ENCODE results near the gene SCN1A. TPM values are rescaled to one million over a fixed set of nuclear protein-coding genes. Genes with fewer than 3 reads are reported as not detected.
A peak's percentile ranks its signal among the peaks of the same experiment; 100 is the strongest.

The SCN1A gene
- total and polyA plus RNA-seq, 2 of the 4 experiments (the other 2 are of a cell fraction), result under 0.01 TPM; not detected in 1

DNA sequence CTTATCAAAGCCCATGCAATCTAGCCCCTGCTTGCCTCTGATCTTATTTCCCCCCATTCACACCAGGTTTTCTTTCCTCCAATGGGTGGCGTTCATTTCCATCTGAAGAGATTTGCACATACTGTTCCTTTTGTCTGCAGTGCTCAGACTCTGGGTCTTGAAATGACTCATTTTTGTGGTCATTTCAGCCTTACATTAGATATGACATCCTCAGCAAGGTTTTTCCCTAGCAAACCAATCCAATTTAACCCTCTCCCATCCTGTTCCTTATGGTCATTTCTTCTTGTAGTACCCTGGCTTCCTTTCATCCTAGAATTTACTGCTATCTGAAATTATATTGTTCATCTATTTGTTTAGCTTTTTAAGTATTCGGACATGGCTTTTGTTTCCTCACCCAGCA, 42.5 kb upstream of the SCN1A start:
- BruUV-seq (replicated peaks), result no TSS peak
- Histone ChIP-seq H3K79me1 (ENCODE audit: low read depth in 1 of 2, low read length in 2 of 2) (no peaks in the 10 kb centered on the region), H3K36me3 (ENCODE audit: control insufficient read depth, insufficient read depth, low read length) (no peaks in the 10 kb centered on the region), H3K4me1 (ENCODE audit: control insufficient read depth, insufficient read depth, low read length) (peaks cover 4% of the 10 kb centered on the region), H3K9ac (ENCODE audit: low read depth, low read length) (no peak overlapping the region), H2AK9ac (replicated peaks; ENCODE audit: low read depth, low read length, poor library complexity) (no peak overlapping the region), H2BK15ac (ENCODE audit: low read depth, low read length) (no peak overlapping the region), H3K4ac (ENCODE audit: low read depth, low read length) (no peak overlapping the region), H3K9me1 (ENCODE audit: insufficient read depth, low read length) (peaks cover 3% of the 10 kb centered on the region; the same call in 1 of the 2 replicates), H3K56ac (ENCODE audit: extremely low read depth, insufficient read depth, low read length) (no peak overlapping the region), H3K4me3 (ENCODE audit: insufficient read depth, low read depth, low read length) (no peak overlapping the region), H4K8ac (ENCODE audit: low read depth in 2 of 2, low read length in 2 of 2) (no peak overlapping the region), H3K18ac (ENCODE audit: low read depth, low read length) (no peak overlapping the region), H2BK5ac (ENCODE audit: low read depth, low read length, poor library complexity, severe bottlenecking) (no peak overlapping the region), H2AFZ (replicated peaks; ENCODE audit: low read length, poor library complexity) (no peak overlapping the region), H4K5ac (ENCODE audit: low read depth, low read length) (no peak overlapping the region), H3K14ac (replicated peaks; ENCODE audit: low read depth, low read length) (no peak overlapping the region), H3K4me2 (ENCODE audit: low read depth, low read length) (no peak overlapping the region), H3K27ac (ENCODE audit: insufficient read depth, low read length) (no peak overlapping the region), H2BK20ac (ENCODE audit: low read depth, low read length) (no peak overlapping the region), H2BK120ac (ENCODE audit: low read depth, low read length) (no peak overlapping the region), H4K20me1 (ENCODE audit: insufficient read depth, low read length) (no peaks in the 10 kb centered on the region), H3K9me3 (ENCODE audit: control insufficient read depth, insufficient read depth, low read length) (no peaks in the 10 kb centered on the region), H2AK5ac (ENCODE audit: low read depth, low read length) (no peak overlapping the region), H4K91ac (ENCODE audit: insufficient read depth, low read depth, low read length) (no peak overlapping the region), H3K27me3 (ENCODE audit: control insufficient read depth, insufficient read depth, low read length) (no peaks in the 10 kb centered on the region), H3K23ac (ENCODE audit: low read depth, low read length) (no peak overlapping the region)
- ATAC-seq (ENCODE audit: low read depth) (peak; percentile 50; the same call in 1 of the 2 replicates), DNase-seq (peak; percentile 70)
- dilution Hi-C loops (cut with HindIII; ENCODE audit: low sequenced_read_pairs, unreplicated experiment), result no loop called here
- TF ChIP-seq, protein P1, sequence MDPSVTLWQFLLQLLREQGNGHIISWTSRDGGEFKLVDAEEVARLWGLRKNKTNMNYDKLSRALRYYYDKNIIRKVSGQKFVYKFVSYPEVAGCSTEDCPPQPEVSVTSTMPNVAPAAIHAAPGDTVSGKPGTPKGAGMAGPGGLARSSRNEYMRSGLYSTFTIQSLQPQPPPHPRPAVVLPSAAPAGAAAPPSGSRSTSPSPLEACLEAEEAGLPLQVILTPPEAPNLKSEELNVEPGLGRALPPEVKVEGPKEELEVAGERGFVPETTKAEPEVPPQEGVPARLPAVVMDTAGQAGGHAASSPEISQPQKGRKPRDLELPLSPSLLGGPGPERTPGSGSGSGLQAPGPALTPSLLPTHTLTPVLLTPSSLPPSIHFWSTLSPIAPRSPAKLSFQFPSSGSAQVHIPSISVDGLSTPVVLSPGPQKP (IDR thresholded peaks at IDR 0.05; ENCODE audit: borderline replicate concordance, low read depth, low read length), result no peak
- TF ChIP-seq MAFK (IDR thresholded peaks at IDR 0.05; ENCODE audit: low read depth, low read length), result no peak
- TF ChIP-seq CEBPB (IDR thresholded peaks at IDR 0.05; ENCODE audit: low read depth, low read length), result no peak
- TF ChIP-seq SMC3 (IDR thresholded peaks at IDR 0.05; ENCODE audit: low read depth, low read length), result no peak
- TF ChIP-seq, protein P2, sequence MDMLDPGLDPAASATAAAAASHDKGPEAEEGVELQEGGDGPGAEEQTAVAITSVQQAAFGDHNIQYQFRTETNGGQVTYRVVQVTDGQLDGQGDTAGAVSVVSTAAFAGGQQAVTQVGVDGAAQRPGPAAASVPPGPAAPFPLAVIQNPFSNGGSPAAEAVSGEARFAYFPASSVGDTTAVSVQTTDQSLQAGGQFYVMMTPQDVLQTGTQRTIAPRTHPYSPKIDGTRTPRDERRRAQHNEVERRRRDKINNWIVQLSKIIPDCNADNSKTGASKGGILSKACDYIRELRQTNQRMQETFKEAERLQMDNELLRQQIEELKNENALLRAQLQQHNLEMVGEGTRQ (IDR thresholded peaks at IDR 0.05; ENCODE audit: low read depth, low read length), result no peak
- TF ChIP-seq RFX5 (IDR thresholded peaks at IDR 0.05; ENCODE audit: low read depth, low read length), result no peak
- TF ChIP-seq FOS (IDR thresholded peaks at IDR 0.05; ENCODE audit: low read depth, low read length), result no peak
- no peak for TF ChIP-seq MAZ (IDR thresholded peaks at IDR 0.05; ENCODE audit: borderline replicate concordance, low read depth, low read length)
- no peak for TF ChIP-seq RAD21 (IDR thresholded peaks at IDR 0.05; ENCODE audit: low read length)
- no peak for TF ChIP-seq BHLHE40 (IDR thresholded peaks at IDR 0.05; ENCODE audit: low read depth, low read length)
- TF ChIP-seq, protein P3, sequence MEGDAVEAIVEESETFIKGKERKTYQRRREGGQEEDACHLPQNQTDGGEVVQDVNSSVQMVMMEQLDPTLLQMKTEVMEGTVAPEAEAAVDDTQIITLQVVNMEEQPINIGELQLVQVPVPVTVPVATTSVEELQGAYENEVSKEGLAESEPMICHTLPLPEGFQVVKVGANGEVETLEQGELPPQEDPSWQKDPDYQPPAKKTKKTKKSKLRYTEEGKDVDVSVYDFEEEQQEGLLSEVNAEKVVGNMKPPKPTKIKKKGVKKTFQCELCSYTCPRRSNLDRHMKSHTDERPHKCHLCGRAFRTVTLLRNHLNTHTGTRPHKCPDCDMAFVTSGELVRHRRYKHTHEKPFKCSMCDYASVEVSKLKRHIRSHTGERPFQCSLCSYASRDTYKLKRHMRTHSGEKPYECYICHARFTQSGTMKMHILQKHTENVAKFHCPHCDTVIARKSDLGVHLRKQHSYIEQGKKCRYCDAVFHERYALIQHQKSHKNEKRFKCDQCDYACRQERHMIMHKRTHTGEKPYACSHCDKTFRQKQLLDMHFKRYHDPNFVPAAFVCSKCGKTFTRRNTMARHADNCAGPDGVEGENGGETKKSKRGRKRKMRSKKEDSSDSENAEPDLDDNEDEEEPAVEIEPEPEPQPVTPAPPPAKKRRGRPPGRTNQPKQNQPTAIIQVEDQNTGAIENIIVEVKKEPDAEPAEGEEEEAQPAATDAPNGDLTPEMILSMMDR (conservative IDR thresholded peaks at IDR 0.05; ENCODE audit: low read depth, low read length), result no peak
- no peak for TF ChIP-seq POLR2A (IDR thresholded peaks at IDR 0.05; ENCODE audit: low read depth, low read length)
- no peak for TF ChIP-seq NFE2L2 (IDR thresholded peaks at IDR 0.05; ENCODE audit: low read depth, low read length)
- no peak for TF ChIP-seq RCOR1 (IDR thresholded peaks at IDR 0.05; ENCODE audit: insufficient replicate concordance, low read length)
- no peak for TF ChIP-seq CHD1 (IDR thresholded peaks at IDR 0.05; ENCODE audit: low read depth, low read length)
- no peak for TF ChIP-seq MXI1 (IDR thresholded peaks at IDR 0.05; ENCODE audit: borderline replicate concordance, low read depth, low read length)
- ChIA-PET CTCF (no interaction called here), POLR2A (ENCODE audit: unreplicated experiment) (no interaction called here)
- intact Hi-C loops (cut with micrococcal nuclease), result no loop called here
- WGBS, 2 experiments (ENCODE audit: extremely low coverage in 2 of 2, insufficient read length in 1 of 2), result 89% methylated on average over 1 of the region's 2 CpGs; no CpG with 5 or more reads in 1 of the 2 experiments
- in situ Hi-C loops (cut with MboI; ENCODE audit: low sequenced_read_pairs), result no loop called here
